Stimulated activated CD4-positive, alpha-beta T cell treated with anti-CD3 and anti-CD28 coated beads, TNF-alpha, amount 100 ng/mL, for 4 hours (primary cell): Measurements from ENCODE around the gene NDRG4.

Source experiments
- DNase-seq, 3 experiments: peaks; one replicate each; pipeline ENCODE4 v3.0.0-alpha.2; 2020; ENCODE audit warnings: low read depth in 3 of 3

Gene NDRG4

DNA sequence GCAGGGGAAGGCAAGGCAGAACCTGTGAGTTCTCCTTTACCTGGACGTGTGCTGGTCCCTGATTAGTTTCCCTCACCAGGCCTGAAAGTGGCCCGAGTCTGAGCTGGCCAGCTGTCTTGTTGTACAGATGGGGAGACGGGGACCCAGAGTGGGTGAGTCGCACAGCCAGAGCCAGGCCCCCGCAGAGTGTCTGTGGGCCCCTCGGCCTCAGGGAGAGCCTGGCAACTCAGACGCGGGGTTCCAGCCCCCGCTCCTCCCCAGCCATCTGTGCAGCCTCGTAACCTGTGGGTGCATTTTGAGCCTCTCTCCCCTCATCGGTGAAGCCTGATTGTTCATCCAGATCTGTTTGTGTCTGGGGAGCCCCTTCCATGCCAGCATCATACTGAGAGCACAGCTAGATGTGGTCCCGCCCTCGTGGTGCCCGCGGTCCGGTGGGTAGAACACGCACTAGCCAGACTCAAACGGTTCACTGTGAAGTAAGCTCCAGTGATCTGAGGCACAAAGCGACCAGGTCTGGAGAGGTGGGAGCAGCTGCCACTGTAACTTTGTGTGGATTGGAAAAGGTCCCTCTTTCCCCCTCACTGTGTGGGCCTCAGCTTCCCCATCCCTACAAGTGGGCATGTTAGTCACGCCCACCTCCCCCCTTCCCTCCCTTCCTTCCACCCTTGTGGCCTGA, 6.0 kb upstream of the NDRG4 start:
- DNase-seq: no peak

DNA sequence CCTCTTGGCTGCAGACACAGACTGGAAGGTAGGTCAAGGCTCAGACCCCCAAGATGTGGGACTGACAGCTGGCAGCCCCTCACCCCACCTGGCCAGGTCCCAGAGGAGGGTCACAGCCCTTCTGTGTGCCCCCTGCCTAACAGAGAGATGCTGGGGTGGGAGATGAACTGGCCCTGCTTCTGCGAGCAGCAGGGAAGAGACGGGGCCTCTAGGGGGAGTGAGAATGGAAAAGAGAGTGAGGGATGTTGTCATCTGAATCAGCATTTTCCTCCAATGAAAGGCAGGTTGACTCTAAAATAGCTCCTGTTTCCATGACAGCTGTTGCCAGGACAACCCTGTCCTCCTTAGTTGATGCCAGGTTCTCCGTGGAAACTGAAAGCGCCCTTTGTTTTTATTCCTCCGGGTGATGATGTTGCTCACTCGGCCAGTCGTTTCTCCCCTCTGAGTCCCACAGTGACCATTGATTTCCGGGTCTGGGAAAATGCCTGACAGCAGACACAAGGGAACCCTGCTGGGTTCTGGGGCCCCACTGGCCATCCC, 4.9 kb upstream of the NDRG4 start:
- DNase-seq: no peak

DNA sequence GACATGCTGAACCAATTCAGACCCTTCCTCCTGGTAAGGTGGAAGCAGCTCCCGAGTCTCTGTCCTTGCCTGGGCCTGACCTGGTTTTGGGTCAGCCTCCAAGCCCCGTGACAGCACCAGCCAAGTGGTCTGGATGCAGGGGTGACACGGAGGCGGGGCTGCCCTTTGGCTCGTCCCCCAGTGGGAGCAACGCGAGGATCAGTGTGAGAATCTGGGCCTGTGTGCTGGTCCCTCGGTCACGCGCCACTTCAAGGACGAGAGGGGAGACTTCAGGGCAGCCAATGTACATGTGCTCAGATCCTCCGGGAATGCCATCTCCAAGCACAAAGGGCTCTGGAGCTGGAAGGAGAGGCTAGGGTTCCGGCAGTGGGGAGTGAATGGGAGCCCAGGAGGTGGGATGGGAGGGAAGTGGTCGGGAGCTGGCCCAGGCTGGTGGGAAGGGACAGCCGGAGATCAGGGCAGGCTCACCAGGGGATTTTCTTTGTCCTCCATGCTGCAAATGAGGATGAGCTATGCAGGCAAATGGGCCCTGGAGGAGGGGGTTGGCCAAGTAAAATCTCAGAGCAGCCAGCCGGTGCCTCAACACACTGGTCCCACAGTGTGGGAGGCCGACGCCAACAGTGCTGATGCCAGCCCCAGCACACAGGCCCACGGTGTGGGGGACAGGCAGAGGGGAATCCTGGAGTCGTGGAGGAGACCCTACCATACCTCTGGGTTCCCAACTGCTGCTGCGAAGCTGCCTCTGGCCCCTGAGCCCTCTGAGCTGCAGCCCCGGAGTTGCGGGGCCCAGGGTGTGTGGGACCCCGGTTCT, 4.2 kb upstream of the NDRG4 start:
- DNase-seq: no peak

DNA sequence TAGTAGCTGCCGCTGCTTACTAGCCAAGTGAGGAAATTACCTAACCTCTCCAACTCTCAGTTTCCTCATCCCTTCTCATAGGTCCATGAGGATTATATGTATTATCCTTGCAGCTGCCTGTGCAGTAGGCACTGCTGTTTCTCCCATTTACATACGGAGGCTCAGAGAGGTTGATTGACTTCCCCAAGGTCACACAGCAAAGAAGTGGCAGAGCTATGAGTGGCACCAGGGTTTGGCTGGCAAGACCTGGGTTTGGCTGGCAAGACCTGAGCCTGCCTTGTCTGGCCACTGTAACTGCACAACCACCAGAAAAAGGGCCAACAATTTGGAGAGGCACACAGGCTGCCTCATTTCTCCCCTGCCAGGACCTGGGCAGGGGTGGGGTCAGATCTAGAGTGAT, 2.5 kb upstream of the NDRG4 start:
- DNase-seq: no peak

DNA sequence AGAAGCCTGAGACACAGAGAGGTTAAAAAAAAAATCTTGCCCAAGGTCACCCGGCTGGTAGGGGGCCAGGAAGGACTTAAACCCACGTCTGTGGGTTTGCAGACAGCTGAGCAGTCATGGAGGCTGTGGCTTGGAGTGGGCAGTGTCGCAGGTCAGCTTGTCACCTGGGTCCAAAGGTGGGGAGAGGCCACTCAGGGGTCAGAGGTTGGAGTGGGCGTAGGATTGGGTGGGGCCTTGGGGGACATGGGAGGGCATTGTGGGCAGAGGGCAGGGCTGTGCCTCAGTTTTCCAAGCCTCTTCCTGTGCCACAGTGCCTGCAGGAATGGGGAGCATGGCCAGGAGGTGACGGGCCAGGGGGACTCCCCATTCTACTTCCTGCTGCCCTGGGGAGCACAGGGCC, 2.0 kb upstream of the NDRG4 start:
- no peak for DNase-seq

DNA sequence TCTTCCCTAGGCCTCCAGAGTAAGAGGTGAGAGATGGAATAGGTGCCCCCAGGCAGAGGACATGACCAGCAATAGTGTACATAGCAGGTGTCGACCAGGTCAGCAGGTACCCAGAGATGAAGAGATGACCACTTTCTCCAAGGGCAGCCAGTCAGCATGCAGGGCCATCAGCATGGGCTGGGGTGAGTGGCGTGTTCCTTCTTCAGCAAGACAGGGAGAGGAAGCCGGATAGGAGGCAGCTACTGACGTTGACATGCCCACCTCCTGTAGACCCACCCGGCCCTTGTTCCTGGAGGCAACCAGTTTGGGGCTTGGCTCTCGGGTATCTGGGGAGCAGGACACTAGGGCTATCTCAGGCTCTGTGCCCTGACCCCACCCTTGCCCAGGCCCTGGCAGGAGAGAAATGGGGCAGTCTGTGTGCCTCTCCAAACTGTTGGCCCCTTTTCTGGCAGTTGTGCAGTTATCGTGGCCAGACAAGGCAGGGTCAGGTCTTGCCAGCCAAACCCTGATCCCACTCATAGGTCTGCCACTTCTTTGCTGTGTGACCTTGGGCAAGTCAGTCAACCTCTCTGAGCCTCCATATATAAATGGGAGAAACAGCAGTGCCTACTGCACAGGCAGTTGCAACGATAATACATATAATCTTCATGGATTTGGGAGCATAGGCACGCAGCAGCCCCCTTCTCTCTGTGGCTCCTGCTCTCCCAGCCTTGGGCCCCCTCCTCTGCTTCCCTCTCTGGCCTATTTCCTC, 1.4 kb upstream of the NDRG4 start:
- no peak for DNase-seq

DNA sequence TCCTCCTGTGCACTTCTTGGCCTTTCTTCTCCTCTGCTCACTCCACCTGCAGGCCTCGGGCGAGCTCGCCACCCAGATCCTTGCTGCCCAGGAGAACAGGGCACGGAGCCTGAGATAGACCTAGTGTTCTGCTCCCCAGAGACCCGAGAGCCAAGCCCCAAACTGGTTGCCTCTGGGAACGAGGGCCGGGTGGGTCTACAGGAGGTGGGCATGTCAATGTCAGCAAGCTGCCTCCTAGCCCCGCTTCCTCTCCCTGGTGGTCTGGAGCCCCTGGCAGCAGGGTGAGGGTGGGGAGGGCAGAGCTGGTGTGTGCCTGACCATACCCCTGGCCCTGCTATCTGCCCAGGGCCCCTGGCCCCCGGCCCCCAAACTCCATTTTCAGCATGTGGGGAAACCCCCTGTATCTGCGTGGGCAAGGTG, 841 bp upstream of the NDRG4 start:
- DNase-seq: no peak

DNA sequence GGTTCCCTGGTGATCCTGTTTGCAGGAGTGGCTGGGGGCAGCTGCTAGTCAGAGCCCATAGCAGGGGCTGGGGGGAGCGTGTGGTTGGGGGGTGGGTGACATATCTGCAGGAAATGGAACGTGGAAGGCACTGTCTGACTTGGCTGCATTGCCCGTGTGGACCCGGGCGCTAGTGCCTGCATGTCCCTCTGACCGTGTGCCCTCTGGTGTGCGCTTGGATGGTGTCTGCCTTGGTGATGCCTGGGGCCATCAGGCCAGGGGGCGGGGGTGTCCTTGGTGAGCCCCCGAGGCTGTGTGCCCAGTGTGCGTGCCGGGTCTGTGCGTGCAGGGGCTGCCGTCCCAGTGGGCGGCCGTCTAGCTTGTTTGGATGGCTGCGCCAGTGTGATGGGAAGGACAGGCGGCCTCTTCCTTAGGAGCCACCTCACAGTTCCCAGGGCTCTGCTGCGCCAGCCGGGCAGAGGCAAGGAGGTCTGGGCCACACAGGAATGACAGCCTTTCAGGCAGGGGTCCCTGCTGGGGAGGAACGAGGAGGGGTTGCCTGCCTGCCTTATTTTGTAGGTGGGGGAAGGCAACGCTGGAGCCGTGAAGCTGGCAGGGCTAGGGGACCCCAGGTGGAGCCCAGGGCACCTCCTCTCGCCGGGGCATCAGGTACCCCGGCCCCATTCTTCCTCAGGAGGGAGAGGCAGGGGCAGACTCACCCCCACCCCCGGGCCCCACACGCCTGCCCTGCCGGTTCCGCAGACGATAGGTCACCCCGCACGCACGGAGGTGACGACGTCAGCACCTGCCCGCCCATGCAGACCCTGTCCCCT, 693 bp downstream of the NDRG4 start:
- DNase-seq: no peak

DNA sequence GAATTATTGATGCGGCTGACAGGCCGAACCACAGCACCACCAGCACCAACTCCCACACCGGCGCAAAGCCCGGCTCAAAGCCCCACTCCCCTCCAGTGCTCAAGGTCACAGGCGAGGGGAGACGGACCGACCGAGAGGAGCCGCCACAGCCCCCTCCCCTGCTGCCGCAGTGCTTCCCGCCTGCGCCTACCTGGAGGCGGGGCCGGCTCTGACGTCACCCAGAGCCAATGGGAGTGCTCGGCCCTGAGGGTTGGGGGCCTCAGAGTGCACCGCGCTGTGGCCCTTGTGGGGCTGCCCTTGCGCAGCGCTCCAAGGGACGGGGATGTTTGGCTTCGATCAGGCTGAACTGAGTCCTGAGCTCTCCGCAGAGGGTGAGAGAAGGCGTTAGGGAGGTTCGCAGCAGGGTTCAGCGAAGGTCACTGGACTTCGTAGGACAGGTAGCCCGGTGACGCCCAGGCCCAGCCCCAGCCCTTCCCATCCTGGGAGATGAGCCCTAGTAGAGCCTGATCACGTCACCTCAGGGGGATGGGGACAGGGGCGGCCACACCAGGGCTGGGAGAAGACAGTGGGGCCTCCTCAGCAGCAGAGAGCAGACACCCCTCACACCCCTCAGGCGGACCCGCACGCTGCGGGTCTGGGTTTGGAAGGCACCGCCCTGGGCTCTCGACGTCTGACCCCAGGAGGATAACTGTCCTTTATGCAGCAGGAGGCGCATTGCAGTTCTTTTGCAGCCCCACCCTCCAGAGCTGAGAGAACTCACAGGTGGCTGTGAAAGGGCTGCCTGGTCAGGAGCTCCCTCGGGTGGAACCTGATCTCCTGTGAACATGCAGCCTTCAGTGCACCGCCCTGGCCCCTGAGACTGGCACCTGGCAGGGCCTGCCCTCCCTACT, 1.5 kb downstream of the NDRG4 start:
- peak in 2 of 3 experiments; percentile 23 to 52 for DNase-seq

DNA sequence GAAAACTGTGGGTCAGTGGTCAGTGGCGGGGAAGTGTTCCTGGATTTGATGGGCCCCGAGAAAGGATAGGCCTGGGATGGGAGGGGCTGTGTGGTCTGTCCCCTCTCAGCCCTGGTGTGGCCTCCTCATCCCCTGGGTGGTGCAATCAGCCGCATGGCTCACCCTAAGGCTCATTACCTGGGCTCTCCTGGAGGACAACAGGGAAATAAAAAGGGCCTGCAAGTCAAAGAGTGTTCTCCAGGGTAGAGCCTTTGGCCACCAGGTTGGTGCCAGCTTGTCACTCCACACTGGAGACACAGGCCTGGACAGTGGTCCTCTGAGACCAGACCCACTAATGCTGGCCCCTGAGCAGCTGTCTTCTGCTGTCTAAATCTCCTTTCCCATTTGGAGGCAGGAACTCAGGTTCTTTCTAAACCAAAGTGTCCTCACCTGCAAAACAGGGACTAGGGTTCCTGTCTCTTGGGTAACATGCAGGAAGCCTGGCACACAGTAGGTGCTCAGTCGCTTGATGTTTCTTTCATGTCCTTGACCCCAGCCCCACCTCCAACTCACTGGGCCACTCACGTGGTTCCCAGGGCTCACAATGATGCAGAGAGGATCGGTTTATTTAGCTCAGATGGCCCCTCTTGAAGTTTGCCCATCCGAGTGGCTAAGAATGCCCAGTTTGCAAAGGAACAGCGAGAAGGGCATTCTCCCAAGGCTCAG, 2.4 kb downstream of the NDRG4 start:
- no peak for DNase-seq

DNA sequence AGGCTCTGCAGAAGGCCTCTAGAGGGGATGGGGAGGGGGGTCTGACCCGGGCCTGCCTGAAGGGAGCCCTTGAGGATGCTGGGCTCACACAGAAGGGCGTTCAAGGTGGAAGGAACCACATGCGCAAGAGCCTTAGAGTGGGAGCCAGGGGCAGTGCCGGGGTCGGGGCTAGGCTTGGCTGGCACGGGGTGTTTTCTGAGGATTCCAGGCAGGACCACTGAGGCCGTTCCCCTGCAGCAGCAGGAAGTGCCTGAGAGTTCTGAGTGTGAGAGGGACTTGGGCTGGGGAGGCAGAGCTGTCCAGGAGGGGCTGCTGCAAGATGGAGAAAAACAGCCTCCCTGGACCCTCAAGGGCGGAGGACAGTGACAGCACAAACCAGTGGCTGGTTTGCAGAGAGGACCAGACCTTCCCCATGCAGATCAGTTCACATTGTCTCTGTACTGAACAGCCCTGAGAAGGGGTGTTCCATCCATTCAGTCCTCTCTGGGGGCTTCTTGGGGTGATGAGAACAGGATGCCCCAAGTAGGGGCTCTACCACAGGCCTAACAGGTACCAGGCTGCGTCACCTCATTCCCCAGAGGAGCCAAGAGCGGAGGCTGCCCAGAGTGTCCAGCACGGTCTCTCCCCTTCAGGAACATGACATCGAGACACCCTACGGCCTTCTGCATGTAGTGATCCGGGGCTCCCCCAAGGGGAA, 3.4 kb downstream of the NDRG4 start:
- no peak for DNase-seq

DNA sequence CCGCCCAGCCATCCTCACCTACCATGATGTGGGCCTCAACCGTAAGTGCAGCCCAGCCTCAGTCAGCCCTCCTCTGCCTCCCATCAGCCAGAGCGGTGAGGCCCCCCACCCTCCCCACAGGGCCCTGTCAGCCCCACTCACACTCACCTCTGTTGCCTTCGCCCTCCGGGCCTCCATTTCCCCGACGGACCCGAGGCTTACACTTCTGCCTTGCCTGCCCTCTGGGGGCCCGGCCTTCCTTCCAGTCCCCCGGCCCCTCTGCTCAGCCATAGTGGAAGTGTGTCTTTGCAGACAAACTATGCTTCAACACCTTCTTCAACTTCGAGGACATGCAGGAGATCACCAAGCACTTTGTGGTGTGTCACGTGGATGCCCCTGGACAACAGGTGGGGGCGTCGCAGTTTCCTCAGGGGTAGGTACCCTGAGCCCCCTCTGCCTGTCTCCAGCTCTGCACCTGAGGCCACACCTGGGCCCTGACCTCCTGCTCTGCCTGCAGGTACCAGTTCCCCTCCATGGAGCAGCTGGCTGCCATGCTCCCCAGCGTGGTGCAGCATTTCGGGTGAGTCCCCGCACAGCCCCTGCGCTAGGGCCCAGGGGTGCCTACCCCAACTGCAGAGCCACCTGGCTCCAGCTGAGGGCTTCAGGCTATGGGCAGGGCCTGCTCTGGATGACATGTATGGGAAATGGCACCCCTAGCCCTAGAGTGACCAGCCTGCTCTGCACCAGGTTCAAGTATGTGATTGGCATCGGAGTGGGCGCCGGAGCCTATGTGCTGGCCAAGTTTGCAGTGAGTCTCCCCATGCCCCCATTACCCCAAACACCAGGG, 4.1 kb downstream of the NDRG4 start:
- DNase-seq: no peak

DNA sequence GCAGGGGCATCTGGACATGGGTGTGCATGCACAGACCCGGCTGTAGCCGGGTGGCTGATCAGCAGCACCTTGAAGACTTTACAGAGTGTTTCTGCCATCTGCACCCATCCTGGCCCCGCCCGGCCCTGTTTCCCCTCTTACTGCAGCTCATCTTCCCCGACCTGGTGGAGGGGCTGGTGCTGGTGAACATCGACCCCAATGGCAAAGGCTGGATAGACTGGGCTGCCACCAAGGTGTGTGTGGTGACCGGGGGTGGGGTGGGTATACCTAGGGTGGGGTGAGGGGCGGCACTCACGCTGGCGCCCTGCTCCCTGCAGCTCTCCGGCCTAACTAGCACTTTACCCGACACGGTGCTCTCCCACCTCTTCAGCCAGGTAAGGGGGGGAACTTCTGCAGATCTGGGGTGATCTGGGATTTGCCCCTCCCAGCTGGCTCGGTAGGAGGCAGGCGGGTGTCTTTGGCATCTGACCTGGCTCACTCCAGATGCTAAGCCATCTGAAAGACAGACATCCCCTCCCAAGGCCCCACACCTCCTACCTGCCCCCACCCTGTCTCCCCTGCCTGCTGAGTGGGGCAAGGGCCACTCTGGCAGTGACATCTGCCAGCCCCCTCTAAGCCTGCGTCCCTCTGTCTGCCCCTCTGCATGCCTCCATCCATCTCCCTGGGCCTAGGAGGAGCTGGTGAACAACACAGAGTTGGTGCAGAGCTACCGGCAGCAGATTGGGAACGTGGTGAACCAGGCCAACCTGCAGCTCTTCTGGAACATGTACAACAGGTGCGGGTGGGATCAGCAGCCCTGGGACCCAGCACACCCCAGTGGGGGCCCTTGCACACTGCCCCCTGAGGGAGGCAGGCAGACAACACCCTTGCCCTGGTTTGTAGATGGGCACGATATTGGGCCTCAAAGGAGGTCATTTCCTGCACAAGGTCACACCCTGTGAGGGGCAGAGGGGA, 6.6 kb downstream of the NDRG4 start:
- DNase-seq: no peak

DNA sequence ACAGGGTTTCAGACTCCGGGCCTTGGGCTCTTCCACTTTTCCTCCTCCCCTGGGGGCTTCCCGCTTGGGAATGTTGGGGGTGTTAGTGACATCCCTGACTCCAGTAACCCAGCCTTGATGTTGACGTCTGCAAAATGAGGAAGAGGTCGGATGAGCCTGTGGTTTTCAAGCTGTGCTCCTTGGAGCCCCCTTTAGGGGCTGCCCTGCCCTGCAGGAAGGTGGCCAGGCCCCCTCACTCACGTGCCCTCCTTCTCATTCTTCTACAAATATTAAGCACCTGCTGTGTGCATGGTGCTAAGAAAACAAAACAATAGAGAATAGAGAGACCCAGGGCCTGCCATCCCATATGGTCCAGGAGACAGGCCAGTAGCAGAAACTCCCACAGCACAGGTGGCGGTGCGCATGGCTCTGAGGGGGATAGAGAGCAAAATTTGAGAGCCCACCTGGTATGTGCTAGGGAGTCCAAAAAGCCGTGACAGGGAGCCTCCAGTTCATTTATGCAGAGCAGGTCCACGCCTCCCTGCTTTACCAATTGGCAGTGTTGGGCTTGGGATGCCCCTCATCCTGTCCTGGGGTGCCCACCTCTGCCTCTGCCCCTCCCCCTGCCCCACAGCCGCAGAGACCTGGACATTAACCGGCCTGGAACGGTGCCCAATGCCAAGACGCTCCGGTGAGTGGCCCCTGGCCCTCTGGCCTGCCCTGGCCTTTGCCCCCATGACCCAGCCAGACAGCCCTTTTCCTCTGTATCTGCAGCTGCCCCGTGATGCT, 7.4 kb downstream of the NDRG4 start:
- DNase-seq: no peak

DNA sequence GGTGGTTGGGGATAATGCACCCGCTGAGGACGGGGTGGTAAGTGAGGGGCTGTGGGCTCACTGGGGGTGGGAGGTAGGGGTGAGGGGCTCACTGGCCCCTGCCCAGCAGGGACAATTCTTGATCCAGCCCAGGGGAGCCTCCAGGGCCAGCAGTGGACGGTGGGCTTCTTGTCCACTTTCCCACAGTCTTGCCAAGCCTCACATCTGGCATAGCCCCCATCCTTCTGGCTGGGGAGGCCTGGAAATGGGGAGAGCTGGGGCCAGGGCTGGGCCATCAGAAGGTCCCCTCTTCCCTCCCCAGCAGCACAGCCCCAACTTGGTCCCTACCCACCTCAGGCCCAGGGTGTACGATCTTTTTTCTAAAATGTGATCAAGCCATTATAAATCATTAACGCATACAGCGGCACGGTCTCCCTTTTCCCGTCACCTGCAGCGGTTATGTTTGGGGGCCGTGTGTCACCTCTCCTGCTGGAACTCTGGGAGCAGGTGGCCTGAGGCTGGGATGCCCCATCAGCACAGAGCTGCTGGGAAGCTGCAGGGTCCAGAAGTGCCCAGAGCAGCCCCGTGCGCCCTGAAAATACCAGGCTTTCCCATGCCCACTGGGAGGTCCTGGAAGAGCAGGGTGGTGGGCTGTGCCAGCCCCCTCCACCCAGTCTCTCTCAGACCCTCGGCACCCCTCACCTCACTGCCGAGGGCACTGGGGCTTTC, 8.2 kb downstream of the NDRG4 start:
- no peak for DNase-seq
